ENCODE measurements around the gene NACC2.

- TF ChIP-seq CTCF (IDR thresholded peaks at IDR 0.05 in 8 of 11, conservative IDR thresholded peaks at IDR 0.05 in 3 of 11) (no peak), POLR2AphosphoS5 (IDR thresholded peaks at IDR 0.05) (no peak)
Observed at GRCh38 chr9:135990468-135991429, 104.3 kb downstream of the NACC2 start.
